ENCODE data around the gene ZBP1.

Gene ZBP1

GRCh38 chr20:57570145-57570850 lies 49.9 kb downstream of the ZBP1 start:
- Histone ChIP-seq H3K27ac (ENCODE audit: insufficient read depth, low read depth, low read length, poor library complexity, severe bottlenecking) (no peak overlapping the region), H3K4me3 (ENCODE audit: insufficient read depth, low read depth, low read length) (no peak overlapping the region), H3K27me3 (ENCODE audit: control insufficient read depth, insufficient read depth, low read length, poor library complexity, severe bottlenecking) (no peaks in the 10 kb centered on the region), H3K9me3 (ENCODE audit: control insufficient read depth, low read length) (no peaks in the 10 kb centered on the region), H3K4me1 (ENCODE audit: control insufficient read depth, insufficient read depth, low read length) (peaks cover 10% of the 10 kb centered on the region), H3K36me3 (ENCODE audit: control insufficient read depth, insufficient read depth, low read length) (no peaks in the 10 kb centered on the region)
- 85 to 86% methylated on average over 20 of the region's 20 CpGs for WGBS, 2 experiments

DNA sequence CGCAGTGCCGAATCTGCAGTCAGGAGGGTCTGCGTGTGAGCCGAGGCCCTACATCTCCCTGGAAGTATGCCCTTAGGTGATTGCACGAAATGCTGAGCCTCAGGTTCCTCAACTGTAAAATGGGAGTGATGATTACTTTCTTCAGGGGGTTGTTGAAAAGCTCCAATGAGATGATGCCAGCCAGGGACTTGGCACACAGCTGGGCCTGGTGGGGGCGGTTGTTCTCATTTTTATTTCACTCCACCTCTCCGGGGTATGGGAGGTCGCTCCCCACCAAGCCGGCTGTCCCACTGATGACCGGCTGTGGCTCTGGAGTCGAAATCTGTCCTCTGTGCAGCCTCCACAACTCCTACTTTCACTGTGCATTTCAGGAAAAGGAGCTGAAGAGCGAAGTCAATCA lies 51.3 kb downstream of the ZBP1 start:
- no peaks in the 10 kb centered on the region for H3K27me3 ChIP-seq (ENCODE audit: control insufficient read depth, insufficient read depth, low read length, poor library complexity, severe bottlenecking)
- H3K4me3 ChIP-seq (ENCODE audit: insufficient read depth, low read depth, low read length) = no peak overlapping the region
- no peak overlapping the region for H3K27ac ChIP-seq (ENCODE audit: insufficient read depth, low read depth, low read length, poor library complexity, severe bottlenecking)
- no peaks in the 10 kb centered on the region for H3K36me3 ChIP-seq (ENCODE audit: control insufficient read depth, insufficient read depth, low read length)
- H3K9me3 ChIP-seq (ENCODE audit: control insufficient read depth, low read length) = no peaks in the 10 kb centered on the region
- 94 to 95% methylated on average over 12 of the region's 12 CpGs for WGBS, 2 experiments
- H3K4me1 ChIP-seq (ENCODE audit: control insufficient read depth, insufficient read depth, low read length) = peaks cover 10% of the 10 kb centered on the region

GRCh38 chr20:57568088-57568896 lies 51.9 kb downstream of the ZBP1 start:
- Histone ChIP-seq H3K4me1 (ENCODE audit: control insufficient read depth, insufficient read depth, low read length) (peaks cover 10% of the 10 kb centered on the region), H3K4me3 (ENCODE audit: insufficient read depth, low read depth, low read length) (no peak overlapping the region), H3K27me3 (ENCODE audit: control insufficient read depth, insufficient read depth, low read length, poor library complexity, severe bottlenecking) (no peaks in the 10 kb centered on the region), H3K9me3 (ENCODE audit: control insufficient read depth, low read length) (no peaks in the 10 kb centered on the region), H3K27ac (ENCODE audit: insufficient read depth, low read depth, low read length, poor library complexity, severe bottlenecking) (no peak overlapping the region), H3K36me3 (ENCODE audit: control insufficient read depth, insufficient read depth, low read length) (no peaks in the 10 kb centered on the region)
- 90 to 91% methylated on average over 13 of the region's 13 CpGs for WGBS, 2 experiments

DNA sequence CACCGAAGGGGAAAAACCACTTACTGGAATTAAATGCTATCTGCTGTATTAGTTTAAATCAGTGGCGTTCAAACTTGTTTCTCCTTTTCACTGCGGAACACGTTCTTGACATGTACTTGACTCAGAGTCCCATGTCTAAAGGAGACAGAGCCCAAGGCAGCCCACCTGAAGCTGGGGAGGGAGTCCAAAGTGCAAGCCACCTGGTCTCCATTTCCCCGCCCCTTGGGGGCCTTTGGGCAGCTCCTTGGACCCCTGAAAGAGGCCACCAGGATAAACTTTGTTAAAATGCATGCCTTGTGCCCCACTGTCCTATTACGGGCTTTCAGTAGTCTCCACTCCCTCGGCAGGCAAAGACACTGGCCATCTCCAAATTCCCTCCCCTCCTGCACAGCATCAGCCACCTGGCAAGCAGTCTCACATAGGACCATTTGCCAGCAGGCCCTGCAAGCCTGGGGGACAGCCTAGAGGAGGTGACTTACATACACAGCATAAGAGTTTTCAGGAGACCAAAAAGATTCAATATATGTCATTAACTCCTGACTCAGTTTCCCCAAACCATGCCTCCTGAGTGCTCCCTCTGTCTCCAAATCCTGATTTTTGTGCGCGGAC lies 52.7 kb downstream of the ZBP1 start:
- Histone ChIP-seq H3K36me3 (ENCODE audit: control insufficient read depth, insufficient read depth, low read length) (no peaks in the 10 kb centered on the region), H3K4me1 (ENCODE audit: control insufficient read depth, insufficient read depth, low read length) (peaks cover 10% of the 10 kb centered on the region), H3K27me3 (ENCODE audit: control insufficient read depth, insufficient read depth, low read length, poor library complexity, severe bottlenecking) (no peaks in the 10 kb centered on the region), H3K4me3 (ENCODE audit: insufficient read depth, low read depth, low read length) (no peak overlapping the region), H3K9me3 (ENCODE audit: control insufficient read depth, low read length) (no peaks in the 10 kb centered on the region), H3K27ac (ENCODE audit: insufficient read depth, low read depth, low read length, poor library complexity, severe bottlenecking) (no peak overlapping the region)
- 92 to 93% methylated on average over 9 of the region's 9 CpGs for WGBS, 2 experiments

DNA sequence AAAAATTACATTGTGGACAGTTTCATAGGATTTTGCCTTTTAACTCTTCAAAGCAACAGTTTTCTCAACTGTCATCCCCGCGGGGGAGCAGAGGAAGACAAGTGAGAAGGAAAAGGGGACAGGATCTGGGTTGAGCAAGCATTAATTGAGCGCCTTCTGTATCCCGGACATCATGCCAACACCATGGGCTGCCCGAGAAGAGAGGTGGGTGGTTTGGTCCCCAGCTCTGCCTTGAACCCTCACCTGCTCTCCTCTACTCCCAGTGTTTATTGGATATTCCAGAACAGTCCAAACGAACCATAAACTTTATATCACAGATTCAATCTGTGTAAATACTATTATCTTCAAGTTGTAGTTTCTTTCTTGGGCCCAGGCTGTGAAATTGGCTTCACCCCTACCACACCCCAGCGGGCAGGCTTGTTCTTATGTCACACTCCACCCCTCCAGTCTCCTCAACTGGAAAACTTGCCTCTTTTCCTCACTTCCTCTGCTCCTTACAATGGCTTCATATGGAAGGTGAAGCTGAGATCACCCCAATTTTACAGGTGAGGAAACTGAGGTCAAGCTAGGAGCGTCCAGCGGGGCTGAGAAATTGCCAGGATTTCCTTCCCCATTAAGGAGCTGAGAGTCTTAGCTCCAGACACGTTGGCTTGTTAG lies 53.3 kb downstream of the ZBP1 start:
- Histone ChIP-seq H3K27ac (ENCODE audit: insufficient read depth, low read depth, low read length, poor library complexity, severe bottlenecking) (no peak overlapping the region), H3K4me1 (ENCODE audit: control insufficient read depth, insufficient read depth, low read length) (peaks cover 10% of the 10 kb centered on the region), H3K36me3 (ENCODE audit: control insufficient read depth, insufficient read depth, low read length) (no peaks in the 10 kb centered on the region), H3K4me3 (ENCODE audit: insufficient read depth, low read depth, low read length) (no peak overlapping the region), H3K9me3 (ENCODE audit: control insufficient read depth, low read length) (no peaks in the 10 kb centered on the region), H3K27me3 (ENCODE audit: control insufficient read depth, insufficient read depth, low read length, poor library complexity, severe bottlenecking) (no peaks in the 10 kb centered on the region)
- 89 to 95% methylated on average over 9 to 10 of the region's 10 CpGs for WGBS, 2 experiments

DNA sequence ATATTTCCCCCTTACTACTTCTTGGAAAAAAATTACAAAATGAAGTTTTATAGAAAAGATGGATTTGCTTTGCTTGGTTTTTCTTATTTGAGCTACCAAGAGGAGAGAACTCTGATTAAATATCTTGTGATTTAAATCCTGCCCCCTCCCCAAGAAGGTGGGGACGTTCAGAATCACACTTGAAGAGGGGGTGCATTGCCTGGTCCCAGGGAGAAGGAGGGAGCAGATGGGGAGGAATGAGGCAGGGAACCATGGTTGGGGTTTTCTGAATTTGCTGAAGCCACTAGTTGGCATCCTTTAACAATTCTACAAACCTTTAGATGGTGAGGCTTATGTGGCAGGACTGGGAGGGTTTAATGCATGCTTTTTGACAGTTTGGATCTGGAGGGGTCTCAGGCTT lies 53.8 kb downstream of the ZBP1 start:
- Histone ChIP-seq H3K27ac (ENCODE audit: insufficient read depth, low read depth, low read length, poor library complexity, severe bottlenecking) (no peak overlapping the region), H3K27me3 (ENCODE audit: control insufficient read depth, insufficient read depth, low read length, poor library complexity, severe bottlenecking) (no peaks in the 10 kb centered on the region), H3K4me1 (ENCODE audit: control insufficient read depth, insufficient read depth, low read length) (peaks cover 10% of the 10 kb centered on the region), H3K4me3 (ENCODE audit: insufficient read depth, low read depth, low read length) (no peak overlapping the region), H3K9me3 (ENCODE audit: control insufficient read depth, low read length) (no peaks in the 10 kb centered on the region), H3K36me3 (ENCODE audit: control insufficient read depth, insufficient read depth, low read length) (no peaks in the 10 kb centered on the region)
- 44 to 46% methylated on average over 1 of the region's 1 CpG for WGBS, 2 experiments

GRCh38 chr20:57564951-57565642 lies 55.1 kb downstream of the ZBP1 start:
- Histone ChIP-seq H3K36me3 (ENCODE audit: control insufficient read depth, insufficient read depth, low read length) (no peaks in the 10 kb centered on the region), H3K27me3 (ENCODE audit: control insufficient read depth, insufficient read depth, low read length, poor library complexity, severe bottlenecking) (no peaks in the 10 kb centered on the region), H3K27ac (ENCODE audit: insufficient read depth, low read depth, low read length, poor library complexity, severe bottlenecking) (no peak overlapping the region), H3K9me3 (ENCODE audit: control insufficient read depth, low read length) (no peaks in the 10 kb centered on the region), H3K4me3 (ENCODE audit: insufficient read depth, low read depth, low read length) (no peak overlapping the region), H3K4me1 (ENCODE audit: control insufficient read depth, insufficient read depth, low read length) (no peaks in the 10 kb centered on the region)
- WGBS, 2 experiments = 92 to 94% methylated on average over 11 of the region's 11 CpGs

DNA sequence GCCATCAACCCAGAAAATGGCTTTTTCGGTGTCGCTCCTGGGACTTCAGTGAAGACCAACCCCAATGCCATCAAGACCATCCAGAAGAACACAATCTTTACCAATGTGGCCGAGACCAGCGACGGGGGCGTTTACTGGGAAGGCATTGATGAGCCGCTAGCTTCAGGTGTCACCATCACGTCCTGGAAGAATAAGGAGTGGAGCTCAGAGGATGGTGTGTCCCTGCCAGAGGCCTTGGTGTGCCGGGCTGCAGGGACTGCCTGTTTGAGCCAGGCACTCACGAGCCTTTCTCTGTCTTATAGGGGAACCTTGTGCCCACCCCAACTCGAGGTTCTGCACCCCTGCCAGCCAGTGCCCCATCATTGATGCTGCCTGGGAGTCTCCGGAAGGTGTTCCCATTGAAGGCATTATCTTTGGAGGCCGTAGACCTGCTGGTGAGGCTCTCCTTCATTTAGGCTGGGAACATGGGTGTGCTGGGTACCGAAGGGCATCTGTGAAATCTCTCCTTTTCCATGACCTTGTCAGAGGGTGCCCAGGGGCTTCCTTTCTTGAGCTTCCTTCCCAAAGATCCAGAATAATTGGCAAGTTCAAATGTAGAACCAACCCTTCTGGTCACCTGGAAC lies 55.9 kb downstream of the ZBP1 start:
- H3K36me3 ChIP-seq (ENCODE audit: control insufficient read depth, insufficient read depth, low read length) = no peaks in the 10 kb centered on the region
- no peaks in the 10 kb centered on the region for H3K27me3 ChIP-seq (ENCODE audit: control insufficient read depth, insufficient read depth, low read length, poor library complexity, severe bottlenecking)
- no peaks in the 10 kb centered on the region for H3K9me3 ChIP-seq (ENCODE audit: control insufficient read depth, low read length)
- H3K4me3 ChIP-seq (ENCODE audit: insufficient read depth, low read depth, low read length) = no peak overlapping the region
- H3K4me1 ChIP-seq (ENCODE audit: control insufficient read depth, insufficient read depth, low read length) = no peaks in the 10 kb centered on the region
- H3K27ac ChIP-seq (ENCODE audit: insufficient read depth, low read depth, low read length, poor library complexity, severe bottlenecking) = no peak overlapping the region
- WGBS, 2 experiments = 95 to 96% methylated on average over 14 of the region's 14 CpGs

GRCh38 chr20:57563522-57563921 lies 56.7 kb downstream of the ZBP1 start:
- no peaks in the 10 kb centered on the region for H3K27me3 ChIP-seq (ENCODE audit: control insufficient read depth, insufficient read depth, low read length, poor library complexity, severe bottlenecking)
- H3K27ac ChIP-seq (ENCODE audit: insufficient read depth, low read depth, low read length, poor library complexity, severe bottlenecking) = no peak overlapping the region
- 95 to 96% methylated on average over 12 of the region's 12 CpGs for WGBS, 2 experiments

More at GRCh38 chr20:57563522-57563921, 56.7 kb downstream of the ZBP1 start:
- H3K4me1 ChIP-seq (ENCODE audit: control insufficient read depth, insufficient read depth, low read length) = no peaks in the 10 kb centered on the region
- H3K36me3 ChIP-seq (ENCODE audit: control insufficient read depth, insufficient read depth, low read length) = no peaks in the 10 kb centered on the region
- H3K9me3 ChIP-seq (ENCODE audit: control insufficient read depth, low read length) = no peaks in the 10 kb centered on the region
- H3K4me3 ChIP-seq (ENCODE audit: insufficient read depth, low read depth, low read length) = no peak overlapping the region
